C4-2B (cell line): ENCODE data around the gene CIB2.

Experiments used
- H3K27ac ChIP-seq: fragments of 450-650 bp; 2 replicates; pipeline ENCODE4 v1.5.1; 2017
- CTCF ChIP-seq: fragments of 450-650 bp; conservative IDR thresholded peaks from 2 replicates; pipeline ENCODE4 v1.5.1; 2017; ENCODE audit warnings: mild to moderate bottlenecking
- ZFX ChIP-seq: fragments of 450-650 bp; IDR thresholded peaks from 2 replicates; pipeline ENCODE4 v1.6.1; 2017

CIB2 gene

GRCh38 chr15:78131295-78132061 lies at the start of gene CIB2:
Gene CIB2, minus strand, starts transcription at chr15:78131445. Its CDS starts 230 bp downstream, at chr15:78131215.
- peak within 1 kb of the TSS; percentile 11; the same call in 1 of the 2 replicates for H3K27ac ChIP-seq
- TF ChIP-seq CTCF, result peak; percentile 91
- TF ChIP-seq ZFX, result no peak

GRCh38 chr15:78179906-78180305 lies 48.7 kb upstream of the CIB2 start:
- TF ChIP-seq ZFX (no peak), CTCF (no peak)
- H3K27ac ChIP-seq, result no peak overlapping the region

GRCh38 chr15:78179286-78179840 lies 48.1 kb upstream of the CIB2 start:
- no peak overlapping the region for H3K27ac ChIP-seq
- no peak for TF ChIP-seq CTCF
- TF ChIP-seq ZFX, result no peak

GRCh38 chr15:78178064-78178463 lies 46.8 kb upstream of the CIB2 start:
- no peak for TF ChIP-seq CTCF
- TF ChIP-seq ZFX, result no peak
- no peak overlapping the region for H3K27ac ChIP-seq

GRCh38 chr15:78177447-78177873 lies 46.2 kb upstream of the CIB2 start:
- no peak overlapping the region for H3K27ac ChIP-seq
- no peak for TF ChIP-seq ZFX
- TF ChIP-seq CTCF, result peak; percentile 96

- TF ChIP-seq ZFX, result no peak
- TF ChIP-seq CTCF, result no peak
- no peak overlapping the region for H3K27ac ChIP-seq
Observed at GRCh38 chr15:78175330-78175729, 44.1 kb upstream of the CIB2 start.

- no peak overlapping the region for H3K27ac ChIP-seq
Observed at GRCh38 chr15:78174401-78174800, 43.2 kb upstream of the CIB2 start.

More at GRCh38 chr15:78174401-78174800, 43.2 kb upstream of the CIB2 start:
- no peak for TF ChIP-seq ZFX
- TF ChIP-seq CTCF, result no peak
